Gastrocnemius medialis (tissue), 4 donors: ENCODE results near the gene ADAMTS2. TPM values are rescaled to one million over a fixed set of nuclear protein-coding genes. Genes with fewer than 3 reads are reported as not detected.

ENCODE experiments used
- ATAC-seq, 2 donors: fragments of 150-250 bp; one replicate each; pipeline ENCODE4 v1.9.1; 2016
- DNase-seq, 2 donors: peaks; one replicate each; pipeline ENCODE4 v3.0.0-alpha.2; 2019
- H3K27ac ChIP-seq, 4 donors: fragments of 200-600 bp; sonication (generic); 1 replicate in 1 of 4; 2 replicates in 3 of 4; pipeline ENCODE4 v1.5.1; 2016 to 2018; ENCODE audit warnings: mild to moderate bottlenecking in 2 of 4, moderate library complexity in 1 of 4
- H3K27me3 ChIP-seq, 3 donors: fragments of 200-600 bp; sonication (generic) in 2 of 3; 1 replicate in 1 of 3; 2 replicates in 2 of 3; pipeline versions ENCODE4 v1.5.1 to v1.6.0; 2016 to 2019; ENCODE audit warnings: mild to moderate bottlenecking in 1 of 3, moderate library complexity in 1 of 3
- H3K36me3 ChIP-seq, 2 donors: fragments of 200-600 bp; sonication (generic) in 1 of 2; one replicate each; pipeline ENCODE4 v1.5.1; 2017 to 2018
- H3K4me1 ChIP-seq, 2 donors: fragments of 200-600 bp; sonication (generic) in 1 of 2; one replicate each; pipeline ENCODE4 v1.5.1; 2016 to 2017; ENCODE audit warnings: mild to moderate bottlenecking in 2 of 2
- H3K4me3 ChIP-seq, 4 donors: fragments of 200-600 bp; sonication (generic) in 3 of 4; 1 replicate in 1 of 4; 2 replicates in 3 of 4; pipeline ENCODE4 v1.5.1; 2016 to 2019; ENCODE audit warnings: mild to moderate bottlenecking in 2 of 4
- H3K9me3 ChIP-seq, 3 donors: fragments of 200-600 bp; sonication (generic) in 2 of 3; 1 replicate in 1 of 3; 2 replicates in 2 of 3; pipeline ENCODE4 v1.5.1; 2016 to 2019
- POLR2A ChIP-seq, 2 donors: fragments of 450-650 bp; IDR thresholded peaks; one replicate each; pipeline ENCODE4 v1.6.1; 2017; ENCODE audit warnings: antibody characterized with exemption in 2 of 2, mild to moderate bottlenecking in 2 of 2, moderate library complexity in 2 of 2
- in situ Hi-C, 4 donors: fragments of 200-750 bp; cut with MboI; loops; one replicate each; pipeline versions ENCODE4 v1.15.0 to v1.8.0; 2017; ENCODE audit warnings: low sequenced_read_pairs in 4 of 4
- intact Hi-C: fragments of 100-400 bp; cut with DNase I; formaldehyde crosslinking; loops from one replicate; pipeline ENCODE4 v1.15.1; 2023; ENCODE audit warnings: low total_unique reads
- total RNA-seq, 4 donors: library from RNA; depleted of rRNA; stranded (reverse); fragments of >200 nt; gene quantifications; one replicate each; pipeline versions ENCODE4 v1.1.0 to v1.2.3, GENCODE V29; 2016
- TF ChIP-seq, protein P1 (sequence below), 5 experiments: fragments of 450-650 bp in 3 of 5; fragments of 200-600 bp in 2 of 5; sonication (generic) in 2 of 5; IDR thresholded peaks in 4 of 5; conservative IDR thresholded peaks in 1 of 5; 1 replicate in 4 of 5; 2 replicates in 1 of 5; pipeline ENCODE4 v1.5.1; 2016 to 2019; ENCODE audit warnings: antibody characterized with exemption in 5 of 5, mild to moderate bottlenecking in 3 of 5, moderate library complexity in 3 of 5

Gene ADAMTS2
- total RNA-seq, 4 donors from 2014 or later, result 0.78 to 3.8 (median 2.0) TPM

DNA sequence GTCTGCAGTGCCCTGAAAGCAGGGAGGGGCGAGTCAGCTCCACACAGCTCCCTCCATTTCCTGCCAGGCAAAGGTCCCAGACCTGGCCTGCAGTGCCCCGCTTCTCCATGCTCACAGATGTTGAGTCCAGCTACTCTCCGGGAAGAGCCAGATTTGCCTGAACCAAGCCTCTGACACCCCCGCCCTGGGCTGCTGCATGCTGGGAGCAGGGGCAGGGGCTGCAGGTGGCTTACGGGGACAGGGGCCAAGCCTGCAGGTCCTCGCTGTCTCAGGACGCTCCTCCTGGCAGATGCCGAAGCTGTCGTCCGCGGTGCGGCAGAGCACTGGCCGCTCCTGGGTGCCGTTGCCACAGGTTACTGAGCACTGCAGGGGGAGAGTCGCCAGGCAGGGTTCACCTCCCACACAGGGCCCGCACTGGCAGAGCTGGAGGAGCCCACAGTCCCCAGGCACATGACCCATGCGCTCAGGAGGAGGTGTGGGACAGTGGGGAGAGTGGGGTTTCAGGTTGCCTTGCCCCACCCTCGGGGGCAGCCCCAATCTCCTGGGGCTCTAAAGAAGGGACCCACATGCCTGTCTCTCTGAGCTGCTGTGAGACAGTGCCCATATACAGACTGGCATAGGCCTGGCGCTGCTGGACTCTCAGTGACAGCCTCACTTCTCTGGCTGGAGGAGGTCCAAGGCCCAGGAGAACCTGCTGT is 222.7 kb downstream of the ADAMTS2 start:
- no peaks in the 10 kb centered on the region for H3K36me3 ChIP-seq
- H3K4me3 ChIP-seq, result no peak overlapping the region
- in situ Hi-C loops (no loop called here), intact Hi-C loops (no loop called here)
- DNase-seq (no peak), ATAC-seq (no peak)
- no peaks in the 10 kb centered on the region for H3K9me3 ChIP-seq
- no peak overlapping the region for H3K27ac ChIP-seq
- H3K27me3 ChIP-seq, result no peaks in the 10 kb centered on the region
- TF ChIP-seq, protein P1, sequence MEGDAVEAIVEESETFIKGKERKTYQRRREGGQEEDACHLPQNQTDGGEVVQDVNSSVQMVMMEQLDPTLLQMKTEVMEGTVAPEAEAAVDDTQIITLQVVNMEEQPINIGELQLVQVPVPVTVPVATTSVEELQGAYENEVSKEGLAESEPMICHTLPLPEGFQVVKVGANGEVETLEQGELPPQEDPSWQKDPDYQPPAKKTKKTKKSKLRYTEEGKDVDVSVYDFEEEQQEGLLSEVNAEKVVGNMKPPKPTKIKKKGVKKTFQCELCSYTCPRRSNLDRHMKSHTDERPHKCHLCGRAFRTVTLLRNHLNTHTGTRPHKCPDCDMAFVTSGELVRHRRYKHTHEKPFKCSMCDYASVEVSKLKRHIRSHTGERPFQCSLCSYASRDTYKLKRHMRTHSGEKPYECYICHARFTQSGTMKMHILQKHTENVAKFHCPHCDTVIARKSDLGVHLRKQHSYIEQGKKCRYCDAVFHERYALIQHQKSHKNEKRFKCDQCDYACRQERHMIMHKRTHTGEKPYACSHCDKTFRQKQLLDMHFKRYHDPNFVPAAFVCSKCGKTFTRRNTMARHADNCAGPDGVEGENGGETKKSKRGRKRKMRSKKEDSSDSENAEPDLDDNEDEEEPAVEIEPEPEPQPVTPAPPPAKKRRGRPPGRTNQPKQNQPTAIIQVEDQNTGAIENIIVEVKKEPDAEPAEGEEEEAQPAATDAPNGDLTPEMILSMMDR (IDR thresholded peaks at IDR 0.05 in 4 of 5, conservative IDR thresholded peaks at IDR 0.05 in 1 of 5), result no peak
- no peak for TF ChIP-seq POLR2A (IDR thresholded peaks at IDR 0.05)
- H3K4me1 ChIP-seq, result no peaks in the 10 kb centered on the region

DNA sequence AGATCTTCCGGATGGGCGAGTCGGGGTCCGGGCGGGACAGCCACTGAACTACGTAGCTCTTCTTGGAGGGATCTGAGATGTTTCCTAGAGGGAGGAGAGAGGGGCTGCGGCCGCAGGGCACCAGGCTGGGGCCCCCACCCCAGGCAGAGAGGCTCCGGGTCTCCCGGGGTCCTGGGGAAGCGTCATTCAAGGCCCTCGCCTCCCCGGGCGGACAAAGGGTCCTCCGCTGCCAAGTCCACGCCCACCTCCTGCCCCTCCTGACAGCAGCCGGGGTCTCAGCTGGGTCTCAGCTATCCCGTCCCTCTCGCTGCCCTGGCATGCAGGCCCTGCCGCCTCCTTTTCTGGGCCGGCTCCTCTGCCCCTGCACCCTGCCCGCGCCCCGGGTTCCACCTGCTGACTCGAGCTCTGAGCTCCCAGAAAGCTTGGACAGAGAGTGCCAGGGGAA is 223.6 kb downstream of the ADAMTS2 start:
- in situ Hi-C loops (no loop called here), intact Hi-C loops (no loop called here)
- Histone ChIP-seq H3K27ac (no peak overlapping the region), H3K36me3 (no peaks in the 10 kb centered on the region), H3K27me3 (no peaks in the 10 kb centered on the region), H3K9me3 (no peaks in the 10 kb centered on the region), H3K4me3 (no peak overlapping the region), H3K4me1 (no peaks in the 10 kb centered on the region)
- ATAC-seq (no peak), DNase-seq (no peak)
- no peak for TF ChIP-seq POLR2A (IDR thresholded peaks at IDR 0.05)
- TF ChIP-seq, protein P1 (IDR thresholded peaks at IDR 0.05 in 4 of 5, conservative IDR thresholded peaks at IDR 0.05 in 1 of 5), result no peak

DNA sequence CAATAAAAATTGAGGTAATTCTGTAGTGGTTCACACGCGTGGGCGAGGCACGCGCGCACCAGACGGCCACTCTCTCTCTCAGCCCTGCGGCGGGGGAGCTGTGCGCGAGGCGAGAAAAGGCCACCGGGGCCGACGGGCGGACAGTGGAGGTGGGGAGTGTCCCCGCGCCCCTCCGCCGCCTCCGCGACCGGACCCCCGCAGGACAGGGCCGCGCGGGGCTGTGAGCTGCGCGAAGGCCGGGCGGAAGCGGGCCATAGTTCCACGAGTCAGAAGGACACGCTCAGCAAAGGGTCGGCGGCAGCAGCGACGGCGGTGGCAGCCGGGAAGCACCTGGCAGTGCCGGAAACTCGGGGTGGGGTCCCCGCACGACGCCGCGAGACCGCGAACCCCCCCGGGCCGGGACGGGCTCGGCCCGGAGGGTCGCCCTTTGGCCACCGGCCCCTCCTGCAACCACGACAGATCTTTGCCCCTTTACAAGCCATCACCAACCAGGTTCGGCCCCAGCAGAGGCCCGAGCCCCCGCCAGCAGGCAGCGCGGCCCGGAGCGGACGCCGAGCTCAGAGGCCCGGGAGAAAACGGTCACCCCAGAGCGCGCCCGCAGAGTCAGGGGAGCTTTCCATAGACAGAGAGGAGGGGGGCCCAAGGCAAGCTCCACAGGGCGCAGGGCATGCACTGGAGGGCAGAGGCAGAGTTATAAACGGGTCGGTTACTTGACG is 224.2 kb downstream of the ADAMTS2 start:
- no peak overlapping the region for H3K4me3 ChIP-seq
- intact Hi-C loops, result no loop called here
- no peaks in the 10 kb centered on the region for H3K4me1 ChIP-seq
- in situ Hi-C loops, result no loop called here
- DNase-seq (no peak), ATAC-seq (no peak)
- no peak overlapping the region for H3K27ac ChIP-seq
- no peaks in the 10 kb centered on the region for H3K27me3 ChIP-seq
- no peaks in the 10 kb centered on the region for H3K9me3 ChIP-seq
- TF ChIP-seq, protein P1 (IDR thresholded peaks at IDR 0.05 in 4 of 5, conservative IDR thresholded peaks at IDR 0.05 in 1 of 5), result no peak
- no peak for TF ChIP-seq POLR2A (IDR thresholded peaks at IDR 0.05)
- no peaks in the 10 kb centered on the region for H3K36me3 ChIP-seq

DNA sequence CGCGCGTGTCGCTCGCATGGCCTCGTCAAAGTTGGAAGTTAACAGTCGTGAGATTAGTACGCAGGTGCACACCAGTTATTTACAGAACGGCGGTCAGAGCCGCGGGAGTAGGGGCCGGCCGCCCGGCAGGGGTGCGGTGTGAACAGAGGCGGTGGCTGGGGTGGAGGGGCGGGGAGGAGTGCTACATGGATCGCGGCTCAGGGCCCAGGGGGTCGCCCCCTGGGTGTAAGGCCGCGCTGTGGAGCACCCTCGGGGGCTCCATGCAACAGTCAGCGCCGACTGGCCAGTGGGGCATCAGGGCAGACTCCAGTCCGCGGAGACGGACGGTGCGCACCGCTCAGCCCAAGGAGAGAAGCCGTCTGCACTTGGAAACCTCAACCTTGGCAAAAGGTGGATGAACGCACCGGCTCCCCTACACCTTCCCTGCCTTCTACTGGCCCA is 224.8 kb downstream of the ADAMTS2 start:
- no peak overlapping the region for H3K4me3 ChIP-seq
- intact Hi-C loops (no loop called here), in situ Hi-C loops (no loop called here)
- H3K36me3 ChIP-seq, result no peaks in the 10 kb centered on the region
- ATAC-seq (no peak), DNase-seq (no peak)
- H3K27ac ChIP-seq, result no peak overlapping the region
- H3K9me3 ChIP-seq, result no peaks in the 10 kb centered on the region
- H3K27me3 ChIP-seq, result no peaks in the 10 kb centered on the region
- TF ChIP-seq, protein P1 (IDR thresholded peaks at IDR 0.05 in 4 of 5, conservative IDR thresholded peaks at IDR 0.05 in 1 of 5), result no peak
- TF ChIP-seq POLR2A (IDR thresholded peaks at IDR 0.05), result no peak
- no peaks in the 10 kb centered on the region for H3K4me1 ChIP-seq
